Iris pigment epithelial cell (primary cell): ENCODE data around the gene LSM4.
A peak's percentile ranks its signal among the peaks of the same experiment; 100 is the strongest.

Experiments used
- DNase-seq: peaks from one replicate; pipeline ENCODE4 v3.0.0-alpha.2; 2011; ENCODE audit warnings: low read depth

LSM4 gene

DNA sequence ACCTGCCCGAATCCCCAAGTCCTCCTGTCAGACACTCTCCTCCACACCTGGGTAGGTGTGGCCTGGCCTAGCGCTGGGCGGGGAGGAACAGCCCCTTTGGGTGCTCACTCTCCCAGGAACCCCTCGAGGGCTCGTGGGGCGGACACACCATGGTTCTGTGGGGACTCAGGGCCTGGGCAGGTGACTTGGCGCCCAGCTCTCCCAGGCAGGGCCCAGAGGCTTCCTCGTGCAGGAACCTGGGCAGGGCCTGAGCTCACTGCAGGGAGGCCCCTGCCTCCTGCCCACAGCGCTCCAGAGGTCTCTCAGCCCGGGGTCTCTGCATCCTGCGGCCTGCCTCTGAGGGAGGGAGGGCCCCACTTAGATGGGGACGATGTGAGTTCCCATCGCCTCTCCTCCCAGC lies 11.9 kb downstream of the LSM4 start:
- no peak for DNase-seq

DNA sequence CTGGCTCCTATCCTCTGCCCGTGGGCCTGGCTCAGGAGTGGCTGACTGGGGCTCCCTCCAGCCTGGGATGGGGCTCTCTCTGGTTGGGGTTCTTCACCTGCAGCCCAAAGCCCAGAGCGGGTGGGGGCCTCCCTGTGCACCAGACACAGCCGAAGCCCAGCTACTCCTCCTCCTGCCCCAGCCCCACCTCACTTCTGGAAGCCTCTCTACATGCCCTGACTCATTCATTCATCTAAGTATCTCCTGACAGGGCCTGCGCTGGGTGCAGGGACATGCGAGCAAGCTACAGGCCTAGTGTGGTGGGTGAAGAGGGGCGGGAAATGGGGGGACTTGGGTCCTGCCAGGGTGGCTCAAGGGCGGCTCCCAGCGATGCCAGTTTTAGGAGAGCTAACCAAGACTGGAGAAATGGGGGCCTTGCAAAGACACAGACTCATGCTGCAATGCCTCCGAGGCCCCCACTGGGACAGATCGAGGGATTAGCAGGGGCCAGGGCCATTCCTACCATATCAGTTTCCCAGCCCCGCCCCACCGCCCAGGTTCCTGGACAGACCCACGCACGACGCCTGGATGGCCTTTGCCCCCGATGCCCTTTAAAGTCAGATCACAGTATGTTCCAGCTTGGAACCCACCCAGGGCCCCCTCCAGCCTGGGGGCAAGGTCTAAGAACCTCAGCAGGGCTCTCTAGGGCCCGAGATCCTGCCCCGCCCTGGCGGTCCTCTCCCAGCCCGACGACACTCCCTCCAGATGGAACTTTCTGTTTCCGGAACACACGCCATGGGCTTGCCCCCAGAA lies 12.6 kb downstream of the LSM4 start:
- DNase-seq, result no peak

DNA sequence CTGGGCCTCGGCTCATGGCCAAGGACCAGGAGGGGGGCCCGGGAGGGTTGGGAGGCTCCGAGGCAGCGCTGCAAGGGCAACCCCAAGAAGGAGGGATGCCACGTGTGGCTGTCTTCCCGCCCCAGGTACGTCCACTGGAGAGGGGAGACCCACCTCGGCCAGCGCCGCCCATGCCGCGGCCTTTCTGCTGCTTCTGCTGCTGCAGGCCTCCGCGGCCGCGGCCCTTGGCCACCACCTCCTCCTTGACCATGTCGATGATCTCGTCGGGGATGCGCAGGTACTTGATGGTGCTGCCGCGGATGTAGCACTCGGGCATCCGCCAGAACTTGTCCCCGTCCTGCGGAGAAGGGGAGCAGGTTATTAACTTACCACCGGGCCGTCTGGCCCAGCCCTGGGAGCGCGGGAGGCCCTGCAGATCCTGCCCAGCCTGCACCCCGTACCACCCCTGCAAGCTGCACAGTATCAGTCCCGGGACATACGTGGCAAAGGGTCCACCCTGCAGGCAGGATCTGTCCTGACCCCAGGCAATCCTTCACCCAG lies 13.3 kb downstream of the LSM4 start:
- DNase-seq, result no peak

DNA sequence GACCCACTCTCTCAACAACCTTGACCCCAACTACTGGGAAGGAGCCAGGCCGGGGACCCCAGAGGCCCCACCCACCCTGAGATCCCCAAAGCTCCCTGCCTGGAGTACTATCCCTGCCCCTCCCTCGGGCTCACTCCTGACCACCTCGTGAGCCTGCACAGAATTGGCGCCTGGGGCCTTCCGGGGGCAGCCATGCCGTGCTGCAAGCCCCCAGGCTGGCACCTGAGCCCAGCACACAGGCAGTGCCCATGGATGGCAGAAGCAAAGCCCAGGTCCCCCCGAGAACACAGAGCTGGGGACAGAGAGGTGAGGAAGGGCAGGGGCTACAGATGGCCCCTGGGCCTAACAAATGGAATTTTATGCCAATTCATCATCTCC lies 13.9 kb downstream of the LSM4 start:
- DNase-seq, result no peak

DNA sequence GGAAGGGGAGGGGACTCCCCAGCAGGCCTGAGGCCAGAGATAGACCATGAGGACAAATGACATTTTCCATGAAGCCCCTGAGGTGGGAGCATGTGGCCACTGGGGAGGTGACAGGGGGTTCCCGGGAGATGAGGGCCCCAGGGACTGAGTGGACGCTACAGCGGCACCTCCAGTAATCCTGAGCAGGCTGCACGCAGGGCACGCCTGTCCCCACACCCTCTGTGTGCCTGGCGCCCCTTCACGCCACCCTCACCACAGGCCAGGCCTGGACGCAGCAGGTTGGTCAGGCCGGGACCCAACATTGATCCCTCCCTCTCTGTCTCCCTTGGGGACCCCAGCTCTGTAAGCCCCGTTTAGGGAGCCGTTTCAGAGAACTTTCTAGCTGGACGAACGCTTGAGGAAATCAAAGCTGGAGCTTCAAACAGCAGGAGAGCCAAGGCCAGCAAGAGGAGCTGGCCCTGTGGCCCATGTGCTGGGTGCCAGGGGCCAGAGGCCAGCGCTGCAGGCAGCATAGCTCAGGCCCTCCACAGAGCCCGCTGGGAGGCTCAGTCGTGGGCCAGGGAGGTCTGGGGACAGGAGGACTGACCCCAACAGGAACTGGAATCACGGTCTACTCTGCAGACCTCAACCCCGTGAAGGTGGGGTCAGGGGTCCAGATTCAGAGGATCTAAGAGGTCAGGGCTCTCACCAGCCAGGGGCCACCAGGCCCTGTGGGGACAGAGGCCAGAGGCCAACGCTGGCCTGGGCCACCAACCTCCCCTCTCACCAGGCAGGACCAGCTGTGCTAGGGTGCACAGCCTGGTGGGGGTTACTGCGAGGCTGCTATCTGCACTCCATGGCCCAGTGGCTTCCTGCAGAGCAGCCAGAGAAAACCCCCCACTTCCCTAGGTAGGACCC lies 14.6 kb downstream of the LSM4 start:
- DNase-seq, result no peak

DNA sequence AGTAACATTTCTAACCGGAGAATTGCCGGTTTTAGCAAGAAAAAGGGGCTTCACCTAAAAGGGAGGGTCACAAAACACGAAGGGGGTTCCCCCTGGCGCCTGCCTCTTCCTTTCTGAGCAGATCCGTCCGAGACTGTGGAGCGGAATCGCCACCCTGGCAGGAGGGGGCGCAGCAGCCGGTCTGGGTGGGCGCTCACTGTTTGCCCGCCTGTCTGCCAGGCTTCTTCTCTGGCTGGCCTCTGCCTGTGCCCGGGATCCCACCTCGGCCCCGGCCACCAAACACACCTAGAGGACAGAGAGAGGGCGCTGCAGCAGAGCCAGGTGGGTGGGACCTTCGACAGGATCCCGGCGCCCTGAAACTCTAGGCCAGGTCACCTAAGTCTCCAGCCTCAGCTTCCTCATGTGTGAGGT lies 15.6 kb downstream of the LSM4 start:
- DNase-seq, result no peak

DNA sequence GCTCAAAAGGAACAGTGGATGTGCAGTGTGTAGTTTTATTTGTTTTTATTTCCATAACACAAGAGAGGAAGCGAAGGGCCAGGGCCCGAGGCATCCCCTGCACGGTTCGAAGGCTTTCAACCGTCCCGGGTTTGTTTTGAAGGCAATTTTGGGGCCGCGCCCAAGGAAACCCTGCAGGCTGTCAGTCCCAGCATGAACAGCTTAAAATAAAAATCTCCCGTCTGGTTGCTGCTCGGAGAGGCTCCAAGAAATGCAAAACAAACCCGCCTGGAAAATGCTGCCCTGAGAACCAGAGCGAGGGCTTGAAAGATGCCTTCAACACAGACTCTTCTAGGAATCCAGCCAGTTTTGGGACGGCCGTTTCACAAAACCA lies 16.0 kb downstream of the LSM4 start:
- DNase-seq, result peak; percentile 22

DNA sequence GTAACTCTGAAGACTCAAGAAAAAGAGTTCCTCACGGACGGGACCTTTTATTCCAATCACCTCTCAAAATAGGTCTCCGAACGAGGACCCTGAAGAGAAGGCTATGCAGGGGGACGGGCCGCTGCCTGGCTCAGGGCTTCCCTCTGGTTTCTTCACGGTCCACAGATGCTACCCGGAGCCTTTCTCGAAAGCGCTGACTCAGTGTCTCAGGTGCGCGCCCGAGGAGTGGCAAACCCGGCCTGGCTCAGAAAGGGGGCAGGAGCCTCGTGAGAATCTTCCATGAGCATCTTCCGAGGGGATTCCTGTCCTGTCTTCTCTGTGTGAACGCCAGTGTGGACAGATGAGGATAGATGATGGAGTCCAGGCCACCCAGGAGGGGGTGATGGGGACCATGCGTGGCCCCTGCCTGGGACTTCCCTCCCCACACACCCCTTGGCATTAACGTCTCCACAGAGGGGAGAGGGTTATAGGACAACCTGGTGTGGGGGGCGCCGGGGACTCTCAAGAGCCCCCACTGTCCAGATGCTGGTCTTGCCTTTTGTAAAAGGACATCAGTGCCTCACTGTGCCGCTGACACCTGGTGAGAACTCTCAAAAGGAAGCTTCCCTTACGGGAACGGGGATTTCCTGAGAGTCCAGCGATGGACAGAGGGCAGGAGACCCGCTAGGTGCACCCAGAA lies 16.5 kb downstream of the LSM4 start:
- DNase-seq, result no peak

DNA sequence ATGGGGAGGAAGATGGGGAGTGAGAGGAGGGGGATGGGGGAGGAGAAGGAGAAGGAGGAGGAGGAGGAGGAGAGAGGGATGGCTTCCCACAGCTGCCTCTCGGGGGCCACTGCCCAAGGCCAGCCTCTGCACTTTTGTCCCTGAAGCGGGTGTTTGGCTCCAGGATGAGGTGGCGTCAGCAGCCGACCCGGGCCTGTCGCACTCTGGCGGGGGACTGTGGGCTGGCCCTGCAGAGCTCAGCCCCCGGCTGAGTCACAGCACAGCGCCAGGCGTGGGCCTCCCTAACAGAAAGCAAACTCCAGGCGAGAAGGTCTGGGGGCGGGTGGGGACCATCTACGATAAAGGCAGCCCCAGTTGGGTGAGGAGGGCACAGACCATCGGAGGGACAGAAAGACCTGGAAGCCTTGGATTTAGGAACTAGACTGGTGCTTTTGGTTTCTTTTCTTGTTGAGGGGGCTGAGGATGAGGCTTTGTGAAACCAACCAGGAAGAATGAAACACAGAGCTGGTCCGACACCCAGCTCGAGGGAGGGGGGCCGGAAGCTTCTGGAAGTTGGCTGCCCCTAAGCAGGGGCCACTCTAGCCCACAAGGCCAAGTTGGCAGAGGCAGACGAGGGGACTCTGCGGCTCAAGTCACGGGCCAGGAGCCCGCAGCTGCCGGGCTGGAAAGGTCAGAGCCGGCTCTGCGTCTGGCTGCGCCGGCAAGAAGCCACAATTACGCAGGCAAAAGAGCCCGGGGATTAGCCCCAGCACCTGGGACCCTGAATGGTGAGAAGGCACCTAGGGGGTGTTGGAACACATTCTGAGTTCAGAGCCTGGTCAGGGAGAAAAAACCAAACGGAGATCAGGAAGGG lies 18.2 kb downstream of the LSM4 start:
- DNase-seq, result peak; percentile 84

DNA sequence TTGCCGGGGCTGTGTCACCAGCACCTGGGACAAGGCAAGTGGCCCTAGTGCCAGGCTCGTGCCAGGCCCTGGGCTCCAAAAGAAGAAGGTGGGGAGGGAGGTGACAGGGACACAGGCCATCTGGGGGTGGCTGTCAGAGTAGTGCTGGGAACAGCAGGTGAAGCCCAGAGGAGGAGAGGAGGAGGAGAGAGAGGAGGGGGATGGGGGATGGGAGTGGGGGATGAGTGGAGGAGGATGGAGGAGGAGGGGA lies 18.7 kb downstream of the LSM4 start:
- DNase-seq, result no peak

DNA sequence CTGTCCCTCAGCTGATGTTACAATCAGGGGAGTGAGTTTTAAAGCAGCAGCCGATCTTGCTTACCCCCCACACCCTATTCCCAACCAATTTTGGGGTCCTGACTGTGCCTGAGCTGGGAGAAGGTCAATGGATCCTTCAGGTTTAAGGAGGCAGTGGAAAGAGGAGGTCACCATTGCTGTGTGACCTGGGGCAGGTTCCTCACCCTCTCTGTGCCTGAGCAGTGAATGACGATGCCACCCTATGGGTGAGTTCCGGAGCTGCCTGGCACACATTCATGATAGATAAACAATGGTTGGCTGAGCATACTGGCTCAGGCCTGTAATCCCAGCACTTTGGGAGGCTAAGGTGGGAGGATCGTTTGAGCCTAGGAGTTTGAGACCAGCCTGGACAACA lies 21.2 kb downstream of the LSM4 start:
- no peak for DNase-seq

DNA sequence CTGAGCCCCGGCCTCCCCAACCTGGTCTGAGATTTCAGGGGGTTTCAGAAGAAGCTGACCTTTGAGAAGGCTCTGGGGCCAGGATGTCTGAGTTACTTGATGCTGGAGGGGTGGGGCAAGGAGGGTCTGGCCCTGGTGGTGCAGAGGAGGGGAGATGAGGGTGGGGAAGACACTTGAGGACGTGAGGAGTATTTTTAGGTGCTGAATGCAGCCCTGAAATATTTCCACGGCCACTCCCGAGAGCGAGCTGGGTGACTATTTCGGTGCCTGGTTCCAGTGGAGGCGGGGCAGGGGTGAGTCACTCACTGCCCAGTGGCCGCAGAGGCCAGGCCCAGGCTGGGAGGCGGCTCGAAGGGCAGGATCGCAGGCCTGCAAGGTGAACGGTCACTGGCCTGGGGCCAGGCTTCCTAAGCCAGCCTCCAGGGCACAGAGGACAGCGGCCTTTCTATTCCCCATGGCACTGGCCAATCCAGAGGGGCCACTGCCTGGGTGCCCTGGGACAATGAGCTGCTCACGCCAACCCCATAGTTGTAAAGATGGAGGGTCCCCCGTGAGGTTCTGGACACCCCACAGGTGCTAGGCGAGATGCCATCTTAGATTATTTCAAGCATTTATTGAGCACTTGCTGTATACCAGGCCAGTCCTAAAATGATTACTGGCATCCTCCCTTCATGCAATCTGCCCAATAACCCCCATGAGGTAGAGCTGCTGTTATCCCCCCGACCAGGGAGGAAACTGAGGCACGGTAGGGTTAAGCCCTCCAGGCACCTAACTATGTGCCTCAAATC lies 21.8 kb downstream of the LSM4 start:
- peak; percentile 59 for DNase-seq

DNA sequence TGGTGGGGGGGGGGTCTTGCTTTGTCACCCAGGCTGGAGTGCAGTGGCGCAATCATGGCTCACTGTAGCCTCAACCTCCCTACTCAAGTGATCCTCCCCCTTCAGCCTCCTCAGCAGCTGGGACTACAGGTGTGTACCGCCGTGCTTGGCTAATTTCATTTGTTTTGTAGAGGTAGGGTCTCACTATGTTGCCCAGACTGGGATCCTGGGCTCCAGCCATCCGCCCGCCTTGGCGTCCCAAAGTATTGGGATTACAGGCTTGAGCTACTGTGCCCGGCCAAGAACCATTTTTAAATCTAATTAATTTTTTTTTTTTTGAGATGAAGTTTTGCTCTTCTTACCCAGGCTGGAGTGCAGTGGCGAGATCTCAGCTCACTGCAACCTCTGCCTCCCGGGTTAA lies 23.2 kb downstream of the LSM4 start:
- no peak for DNase-seq

DNA sequence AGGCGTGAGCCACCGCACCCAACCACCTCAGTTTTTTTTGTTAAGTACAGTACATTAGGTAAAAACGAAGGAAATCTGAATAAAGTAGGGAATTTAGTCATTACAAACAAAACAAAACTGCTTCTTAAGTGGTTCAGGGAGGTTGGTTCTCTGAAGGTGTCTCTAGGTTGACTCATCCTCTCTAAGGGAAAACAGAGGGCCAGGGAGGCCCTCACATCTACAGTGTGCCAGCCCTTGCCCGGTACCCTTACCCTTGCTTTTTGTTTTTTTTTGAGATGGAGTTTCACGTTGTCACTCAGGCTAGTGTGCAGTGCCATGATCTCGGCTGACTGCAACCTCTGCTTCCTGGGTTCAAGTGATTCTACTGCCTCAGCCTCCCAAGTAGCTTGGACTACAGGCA lies 24.3 kb downstream of the LSM4 start:
- DNase-seq, result peak; percentile 28

DNA sequence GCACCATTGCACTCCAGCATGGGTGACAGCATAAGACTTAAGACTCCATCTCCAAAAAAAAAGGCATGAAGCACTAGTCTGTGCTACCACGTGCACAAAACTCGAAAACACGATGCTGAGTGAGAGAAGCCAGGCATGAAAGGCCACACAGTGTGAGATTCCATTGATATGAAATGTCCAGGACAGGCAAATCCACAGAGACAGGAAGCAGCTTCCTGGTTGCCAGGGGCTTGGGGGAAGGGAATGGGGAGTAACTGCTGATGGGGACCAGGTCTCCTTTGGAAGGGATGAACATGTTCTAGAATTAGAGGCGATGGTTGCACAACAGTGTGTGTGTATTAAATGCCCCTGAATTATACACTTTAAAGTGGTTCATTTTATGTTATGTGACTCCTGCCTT lies 25.6 kb downstream of the LSM4 start:
- DNase-seq, result no peak

DNA sequence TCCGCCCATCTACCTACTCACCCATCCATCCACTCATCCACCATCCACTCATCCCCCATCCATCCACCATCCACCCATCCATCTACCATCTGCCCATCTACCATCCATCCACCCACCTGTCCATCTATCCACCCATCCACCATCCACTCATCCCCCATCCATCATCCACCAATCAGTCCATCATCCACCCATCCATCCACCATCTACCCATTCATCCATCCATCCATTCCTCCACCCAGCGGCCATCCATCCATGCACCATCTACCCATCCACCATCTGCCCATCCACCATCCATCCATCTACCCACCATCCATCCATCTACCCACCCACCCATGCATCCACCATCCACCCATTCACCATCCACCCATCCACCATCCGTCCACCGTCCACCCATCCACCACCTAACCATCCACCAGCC lies 27.8 kb downstream of the LSM4 start:
- no peak for DNase-seq

DNA sequence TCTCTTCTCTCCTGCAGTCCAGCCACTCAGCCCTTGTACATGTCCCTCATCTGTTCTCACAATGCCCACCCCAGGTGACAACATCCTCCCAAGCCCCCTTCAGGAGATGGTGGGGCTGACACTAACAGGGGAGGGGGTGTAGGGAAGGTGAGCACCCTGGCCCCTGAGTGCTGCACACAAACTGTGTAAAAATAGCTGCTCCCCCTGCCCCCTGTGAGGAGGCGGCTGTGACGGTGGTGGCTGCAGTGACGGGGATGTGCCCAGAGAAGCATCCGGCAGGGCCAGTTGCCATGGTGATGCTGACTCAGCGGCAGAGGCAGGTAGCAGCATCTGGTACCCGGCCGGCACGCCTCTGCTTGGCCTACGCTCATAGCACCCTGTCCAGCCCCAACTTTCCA lies 28.4 kb downstream of the LSM4 start:
- DNase-seq, result no peak

DNA sequence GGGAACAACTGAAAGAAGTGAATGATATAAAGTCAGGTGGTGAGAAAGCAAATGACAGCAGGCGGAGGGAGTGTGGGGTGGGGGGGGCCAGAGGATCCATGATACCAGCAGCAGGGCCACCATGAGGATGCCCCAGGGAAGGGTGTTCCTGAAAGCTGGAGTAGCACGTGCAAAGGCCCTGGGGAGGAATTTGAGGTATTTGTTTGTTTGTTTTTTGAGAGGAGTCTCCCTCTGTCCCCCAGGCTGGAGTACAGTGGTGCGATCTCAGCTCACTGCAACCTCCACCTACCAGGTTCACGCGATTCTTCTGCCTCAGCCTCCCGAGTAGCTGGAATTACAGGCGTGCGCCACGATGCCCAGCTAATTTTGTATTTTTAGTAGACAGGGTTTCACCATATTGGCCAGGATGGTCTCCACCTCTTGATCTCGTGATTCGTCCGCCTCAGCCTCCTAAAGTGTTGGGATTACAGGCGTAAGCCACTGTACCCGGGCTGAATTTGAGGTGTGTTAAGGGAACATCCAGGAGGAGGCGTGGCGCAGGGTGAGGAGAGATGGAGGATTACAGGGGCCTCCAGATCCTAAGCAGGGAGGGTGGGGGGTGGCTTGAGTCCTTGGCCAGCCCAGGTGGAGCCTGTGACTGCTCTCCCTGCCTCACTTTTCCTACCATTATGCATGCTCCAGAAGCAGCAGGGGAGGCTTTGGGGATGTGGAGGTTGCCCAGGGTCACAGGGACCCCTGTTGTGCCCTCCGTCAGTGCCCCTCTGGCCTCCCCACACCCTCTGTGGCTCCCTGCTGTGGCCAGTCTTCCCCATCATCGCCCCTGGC lies 29.0 kb downstream of the LSM4 start:
- DNase-seq, result no peak

DNA sequence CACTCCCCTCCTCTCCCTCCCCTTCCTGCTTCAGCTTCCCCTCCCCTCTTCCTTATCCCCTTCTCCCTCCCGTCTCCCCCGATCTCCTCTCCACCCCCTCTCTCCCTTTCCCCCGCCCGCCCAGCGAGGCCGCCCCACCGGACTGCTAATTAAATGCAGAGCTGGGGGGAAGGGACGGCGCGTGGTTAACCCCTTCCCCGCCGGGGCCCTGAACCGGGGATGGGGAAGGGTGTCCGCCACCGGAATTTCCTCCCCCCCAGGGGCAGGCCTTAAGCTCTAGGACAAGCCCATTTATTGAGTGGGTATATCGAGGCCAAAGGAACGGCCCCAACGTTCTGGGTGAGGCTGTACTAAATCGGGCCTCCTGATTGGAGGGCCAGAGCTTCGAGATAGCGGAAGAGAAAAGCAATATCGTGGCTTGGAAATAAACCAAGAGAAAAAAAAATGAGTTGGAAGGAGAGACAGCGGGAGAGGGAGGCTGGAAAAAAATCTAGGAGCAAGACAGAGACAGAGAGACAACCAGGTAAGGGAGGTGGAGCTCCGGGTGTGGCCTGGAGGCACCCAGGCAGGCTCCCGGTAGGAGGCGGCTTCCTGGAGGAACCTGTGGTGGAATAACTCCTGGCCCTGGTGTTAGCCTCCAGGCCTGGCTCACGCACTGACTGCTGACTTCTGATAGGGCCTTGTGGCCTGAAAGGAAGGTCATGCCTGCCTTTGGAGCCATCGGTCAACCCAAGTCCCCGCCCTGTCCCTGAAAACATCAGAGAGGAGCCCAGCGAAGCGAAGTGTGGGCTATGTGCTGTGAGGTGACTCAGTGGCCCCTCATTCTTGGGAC lies 29.9 kb downstream of the LSM4 start:
- DNase-seq, result peak; percentile 86
